ENCODE measurements around the gene LGALS1. TPM values are rescaled to one million over a fixed set of nuclear protein-coding genes. Genes with fewer than 3 reads are reported as not detected.

Gene LGALS1
- total RNA-seq, 1 experiment from 2014 or later = 269 TPM

DNA sequence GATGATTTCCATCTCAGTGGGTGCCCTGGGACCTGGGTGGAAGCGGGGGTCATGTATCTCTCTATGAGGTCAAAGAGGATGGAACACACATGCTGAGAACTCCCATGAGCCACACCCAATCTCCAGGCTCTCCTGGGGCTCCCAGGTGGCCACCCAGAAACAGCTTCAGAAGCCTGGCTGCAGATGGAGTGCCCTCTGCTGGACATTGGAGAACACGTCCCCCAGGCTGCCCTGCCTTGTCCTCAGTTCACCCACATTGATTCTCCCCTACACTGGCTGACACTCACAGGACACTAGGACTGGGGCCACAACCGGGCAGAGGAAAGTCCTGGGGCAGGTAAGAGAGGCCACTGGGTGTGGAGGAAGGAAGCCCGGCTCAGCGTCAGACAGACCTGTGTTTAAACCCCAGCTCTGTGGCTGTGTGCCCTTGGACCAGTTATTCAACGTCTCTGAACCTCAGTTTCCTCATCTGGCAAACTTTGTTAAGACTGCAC is 6.2 kb downstream of the LGALS1 start:
- Histone ChIP-seq H3K27ac (ENCODE audit: low read depth, low read length, poor library complexity, severe bottlenecking) (no peak overlapping the region), H3K36me3 (ENCODE audit: insufficient read depth, low read length, poor library complexity, severe bottlenecking) (no peaks in the 10 kb centered on the region), H3K27me3 (replicated peaks; ENCODE audit: insufficient read depth, low read depth, low read length, poor library complexity) (no peaks in the 10 kb centered on the region), H3K4me3 (ENCODE audit: low read depth, low read length, poor library complexity, severe bottlenecking) (no peak overlapping the region), H3K9me3 (ENCODE audit: low read depth, low read length, poor library complexity, severe bottlenecking) (no peaks in the 10 kb centered on the region), H3K4me1 (ENCODE audit: insufficient read depth, low read length, poor library complexity, severe bottlenecking) (peaks cover 7% of the 10 kb centered on the region)
- ChIA-PET POLR2A (ENCODE audit: low non-redundant PET) (no interaction called here), CTCF (interaction anchor here (0.6 to 2.0 kb wide), 7 partner anchors 14 to 75 kb away, joined by 3 to 45 read pairs (median 4); partner anchors contain the start of genes GGA1 and PDXP)
- DNase-seq (ENCODE audit: low spot score) = peak; percentile 80
- no TSS peak for BruUV-seq (replicated peaks)
- TF ChIP-seq, protein P1, sequence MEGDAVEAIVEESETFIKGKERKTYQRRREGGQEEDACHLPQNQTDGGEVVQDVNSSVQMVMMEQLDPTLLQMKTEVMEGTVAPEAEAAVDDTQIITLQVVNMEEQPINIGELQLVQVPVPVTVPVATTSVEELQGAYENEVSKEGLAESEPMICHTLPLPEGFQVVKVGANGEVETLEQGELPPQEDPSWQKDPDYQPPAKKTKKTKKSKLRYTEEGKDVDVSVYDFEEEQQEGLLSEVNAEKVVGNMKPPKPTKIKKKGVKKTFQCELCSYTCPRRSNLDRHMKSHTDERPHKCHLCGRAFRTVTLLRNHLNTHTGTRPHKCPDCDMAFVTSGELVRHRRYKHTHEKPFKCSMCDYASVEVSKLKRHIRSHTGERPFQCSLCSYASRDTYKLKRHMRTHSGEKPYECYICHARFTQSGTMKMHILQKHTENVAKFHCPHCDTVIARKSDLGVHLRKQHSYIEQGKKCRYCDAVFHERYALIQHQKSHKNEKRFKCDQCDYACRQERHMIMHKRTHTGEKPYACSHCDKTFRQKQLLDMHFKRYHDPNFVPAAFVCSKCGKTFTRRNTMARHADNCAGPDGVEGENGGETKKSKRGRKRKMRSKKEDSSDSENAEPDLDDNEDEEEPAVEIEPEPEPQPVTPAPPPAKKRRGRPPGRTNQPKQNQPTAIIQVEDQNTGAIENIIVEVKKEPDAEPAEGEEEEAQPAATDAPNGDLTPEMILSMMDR (conservative IDR thresholded peaks at IDR 0.05; ENCODE audit: low read depth, low read length) = peak; percentile 92
- no peak for TF ChIP-seq EZH2 (IDR thresholded peaks at IDR 0.05; ENCODE audit: borderline replicate concordance, low read depth, low read length, poor library complexity, severe bottlenecking)
- intact Hi-C loops (cut with micrococcal nuclease; ENCODE audit: unreplicated experiment) = loop anchor here (5.0 kb wide), 2 partner anchors 39 to 144 kb away; no protein-coding TSS in a partner anchor

DNA sequence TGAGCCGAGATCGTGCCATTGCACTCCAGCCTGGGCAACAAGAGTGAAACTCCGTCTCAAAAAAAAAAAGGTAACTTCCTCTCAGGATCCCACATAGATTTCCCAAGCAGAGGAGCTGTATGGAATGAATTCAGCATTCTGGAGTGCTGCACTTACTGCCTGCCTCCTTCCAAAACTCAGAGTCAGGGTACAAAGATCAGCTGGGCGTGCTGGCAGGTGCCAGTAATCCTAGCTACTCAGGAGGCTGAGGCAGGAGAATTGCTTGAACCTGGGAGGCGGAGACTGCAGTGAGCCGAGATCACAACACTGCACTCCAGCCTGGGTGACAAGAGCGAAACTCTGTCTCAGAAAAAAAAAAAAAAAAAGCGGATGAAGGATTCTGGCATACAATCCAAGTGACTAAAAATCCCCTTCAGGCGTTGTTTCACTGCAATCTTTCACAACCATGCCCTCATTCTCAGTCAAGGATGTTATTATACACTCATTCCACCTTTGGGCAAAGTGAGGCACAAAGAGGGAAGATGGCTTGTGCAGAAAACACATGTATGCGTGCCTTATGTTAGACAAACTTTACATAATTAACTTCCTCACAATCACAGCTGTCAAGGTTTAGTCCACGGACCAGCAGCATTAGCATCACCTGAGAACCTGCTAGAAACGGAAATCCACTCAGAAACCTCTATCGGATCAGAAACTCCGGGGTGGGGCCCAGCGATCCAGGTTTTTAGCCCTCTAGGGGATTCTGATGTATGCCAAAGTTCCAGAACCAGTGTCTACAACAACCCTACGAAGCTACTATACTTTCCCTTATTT is 9.6 kb downstream of the LGALS1 start:
- no peak overlapping the region for H3K27ac ChIP-seq (ENCODE audit: low read depth, low read length, poor library complexity, severe bottlenecking)
- no peaks in the 10 kb centered on the region for H3K9me3 ChIP-seq (ENCODE audit: low read depth, low read length, poor library complexity, severe bottlenecking)
- no TSS peak for BruUV-seq (replicated peaks)
- CTCF ChIA-PET = interaction anchor here (2.1 kb wide), 1 partner anchor 42 kb away, joined by 6 read pairs; no protein-coding TSS in a partner anchor
- TF ChIP-seq, protein P1 (conservative IDR thresholded peaks at IDR 0.05; ENCODE audit: low read depth, low read length) = no peak
- TF ChIP-seq EZH2 (IDR thresholded peaks at IDR 0.05; ENCODE audit: borderline replicate concordance, low read depth, low read length, poor library complexity, severe bottlenecking) = no peak
- intact Hi-C loops (cut with micrococcal nuclease; ENCODE audit: unreplicated experiment) = loop anchor here (5.0 kb wide), 2 partner anchors 43 to 148 kb away; no protein-coding TSS in a partner anchor
- peaks cover 14% of the 10 kb centered on the region for H3K36me3 ChIP-seq (ENCODE audit: insufficient read depth, low read length, poor library complexity, severe bottlenecking)
- H3K27me3 ChIP-seq (replicated peaks; ENCODE audit: insufficient read depth, low read depth, low read length, poor library complexity) = no peaks in the 10 kb centered on the region
- DNase-seq (ENCODE audit: low spot score) = no peak
- POLR2A ChIA-PET (ENCODE audit: low non-redundant PET) = no interaction called here
- H3K4me3 ChIP-seq (ENCODE audit: low read depth, low read length, poor library complexity, severe bottlenecking) = no peak overlapping the region
- peaks cover 7% of the 10 kb centered on the region for H3K4me1 ChIP-seq (ENCODE audit: insufficient read depth, low read length, poor library complexity, severe bottlenecking)

DNA sequence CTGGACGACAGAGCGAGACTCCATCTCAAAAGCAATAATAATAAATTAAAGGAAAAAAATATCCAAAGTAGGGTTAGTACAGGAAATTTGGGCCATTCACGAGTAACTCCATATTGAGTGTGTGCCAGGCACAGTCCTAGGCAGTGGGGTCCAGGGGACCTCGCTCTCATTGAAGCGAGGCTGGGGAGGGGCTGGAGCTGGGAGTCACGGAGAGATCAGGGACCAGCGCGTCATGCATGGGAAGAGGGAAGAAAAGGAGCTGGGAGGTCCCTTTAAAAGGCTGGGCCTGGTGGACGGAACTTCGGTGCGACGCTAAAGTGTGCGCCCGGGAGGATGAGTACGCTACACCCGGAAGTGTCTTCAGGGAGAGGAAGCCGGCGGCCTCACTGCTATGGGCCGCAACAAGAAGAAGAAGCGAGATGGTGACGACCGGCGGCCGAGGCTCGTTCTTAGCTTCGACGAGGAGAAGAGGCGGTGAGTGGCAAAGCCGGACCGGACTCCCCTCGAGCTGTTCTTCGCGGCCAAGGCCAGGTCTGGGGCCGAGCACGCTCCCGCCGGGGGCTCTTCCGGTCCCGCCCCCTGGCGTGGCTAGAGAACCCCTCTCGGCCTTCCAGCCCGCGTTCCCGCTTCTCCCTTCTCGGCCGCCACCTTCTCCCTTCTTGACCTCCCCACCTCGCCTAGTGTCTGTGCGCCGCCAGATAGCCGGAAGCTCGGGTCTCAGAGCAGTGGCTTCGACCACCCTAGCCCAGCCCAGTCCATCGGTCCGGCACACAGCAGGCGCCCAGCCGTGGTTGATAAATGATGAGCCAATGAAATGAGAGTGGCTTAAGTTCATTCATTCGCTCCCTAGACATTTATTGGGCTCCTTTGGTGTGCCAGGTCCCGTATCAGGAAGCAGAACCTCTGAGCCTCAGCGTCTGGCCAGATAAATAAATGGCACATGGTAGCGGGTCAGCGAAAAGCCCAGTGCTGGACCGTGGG is 10.9 kb downstream of the LGALS1 start, which contains the start of gene NOL12:
Gene NOL12 (plus strand): TSS at position 342 of the 981 bp plus-strand sequence. CDS start 50 bp downstream, at position 392.
- TF ChIP-seq EZH2 (IDR thresholded peaks at IDR 0.05; ENCODE audit: borderline replicate concordance, low read depth, low read length, poor library complexity, severe bottlenecking) = no peak
- TF ChIP-seq, protein P1 (conservative IDR thresholded peaks at IDR 0.05; ENCODE audit: low read depth, low read length) = no peak
- TSS peak; percentile 64 for BruUV-seq (replicated peaks)
- Histone ChIP-seq H3K36me3 (ENCODE audit: insufficient read depth, low read length, poor library complexity, severe bottlenecking) (peaks cover 21% of the 10 kb centered on the region), H3K9me3 (ENCODE audit: low read depth, low read length, poor library complexity, severe bottlenecking) (no peaks in the 10 kb centered on the region), H3K4me1 (ENCODE audit: insufficient read depth, low read length, poor library complexity, severe bottlenecking) (peaks cover 7% of the 10 kb centered on the region), H3K27me3 (replicated peaks; ENCODE audit: insufficient read depth, low read depth, low read length, poor library complexity) (no peaks in the 10 kb centered on the region), H3K4me3 (ENCODE audit: low read depth, low read length, poor library complexity, severe bottlenecking) (peak within 1 kb of the TSS; percentile 92), H3K27ac (ENCODE audit: low read depth, low read length, poor library complexity, severe bottlenecking) (peak within 1 kb of the TSS; percentile 89)
- peak; percentile 93 for DNase-seq (ENCODE audit: low spot score)
- POLR2A ChIA-PET (ENCODE audit: low non-redundant PET) = no interaction called here
- intact Hi-C loops (cut with micrococcal nuclease; ENCODE audit: unreplicated experiment) = no loop called here
- CTCF ChIA-PET = interaction anchor here (0.6 to 2.1 kb wide), 3 partner anchors 44 to 94 kb away, joined by 3 to 6 read pairs (median 4); no protein-coding TSS in a partner anchor

Data from A673 (cell line).